ENCODE measurements around the gene ABHD4.
A peak's percentile ranks its signal among the peaks of the same experiment; 100 is the strongest.
"Not testable (repeated sequence)": the region's sequence is repeated elsewhere in the genome, so short reads cannot be mapped to it uniquely, and the experiment has no call there.

ABHD4 gene

GRCh38 chr14:22598099-22598895, at the start of gene ABHD4:
Gene ABHD4, plus strand, starts transcription at chr14:22598300. Its CDS starts 7 bp downstream, at chr14:22598307.
- peak; percentile 52 for DNase-seq

- DNase-seq: no peak
These were observed 48.7 kb upstream of the ABHD4 start for GRCh38 chr14:22549324-22549962.

GRCh38 chr14:22549981-22550673, 48.0 kb upstream of the ABHD4 start:
- no peak for DNase-seq

- DNase-seq: no peak
These were observed 46.5 kb upstream of the ABHD4 start for GRCh38 chr14:22551605-22551997.

- no peak for DNase-seq
These were observed 45.9 kb upstream of the ABHD4 start for GRCh38 chr14:22552001-22552826.

GRCh38 chr14:22552827-22553076, 45.3 kb upstream of the ABHD4 start:
- no peak for DNase-seq

GRCh38 chr14:22553445-22553844, 44.7 kb upstream of the ABHD4 start:
- no peak for DNase-seq

- not testable (repeated sequence) for DNase-seq
These were observed 44.1 kb upstream of the ABHD4 start for GRCh38 chr14:22553861-22554497.

GRCh38 chr14:22554498-22555383, 43.4 kb upstream of the ABHD4 start:
- no peak for DNase-seq

- DNase-seq: no peak
These were observed 42.6 kb upstream of the ABHD4 start for GRCh38 chr14:22555384-22556011.

GRCh38 chr14:22556021-22556989, 41.8 kb upstream of the ABHD4 start:
- DNase-seq: no peak

GRCh38 chr14:22556990-22557623, 41.0 kb upstream of the ABHD4 start:
- DNase-seq: peak; percentile 13

GRCh38 chr14:22557846-22558220, 40.3 kb upstream of the ABHD4 start:
- DNase-seq: no peak

GRCh38 chr14:22558221-22558913, 39.7 kb upstream of the ABHD4 start:
- DNase-seq: no peak

- DNase-seq: no peak
These were observed 39.1 kb upstream of the ABHD4 start for GRCh38 chr14:22559041-22559440.

GRCh38 chr14:22560662-22561365, 37.3 kb upstream of the ABHD4 start:
- peak; percentile 47 for DNase-seq

- no peak for DNase-seq
These were observed 36.8 kb upstream of the ABHD4 start for GRCh38 chr14:22561366-22561660.
